ENCODE measurements around the gene IGBP1.
A peak's percentile ranks its signal among the peaks of the same experiment; 100 is the strongest.
"Not testable (repeated sequence)": the region's sequence is repeated elsewhere in the genome, so short reads cannot be mapped to it uniquely, and the experiment has no call there.

IGBP1 gene

DNA sequence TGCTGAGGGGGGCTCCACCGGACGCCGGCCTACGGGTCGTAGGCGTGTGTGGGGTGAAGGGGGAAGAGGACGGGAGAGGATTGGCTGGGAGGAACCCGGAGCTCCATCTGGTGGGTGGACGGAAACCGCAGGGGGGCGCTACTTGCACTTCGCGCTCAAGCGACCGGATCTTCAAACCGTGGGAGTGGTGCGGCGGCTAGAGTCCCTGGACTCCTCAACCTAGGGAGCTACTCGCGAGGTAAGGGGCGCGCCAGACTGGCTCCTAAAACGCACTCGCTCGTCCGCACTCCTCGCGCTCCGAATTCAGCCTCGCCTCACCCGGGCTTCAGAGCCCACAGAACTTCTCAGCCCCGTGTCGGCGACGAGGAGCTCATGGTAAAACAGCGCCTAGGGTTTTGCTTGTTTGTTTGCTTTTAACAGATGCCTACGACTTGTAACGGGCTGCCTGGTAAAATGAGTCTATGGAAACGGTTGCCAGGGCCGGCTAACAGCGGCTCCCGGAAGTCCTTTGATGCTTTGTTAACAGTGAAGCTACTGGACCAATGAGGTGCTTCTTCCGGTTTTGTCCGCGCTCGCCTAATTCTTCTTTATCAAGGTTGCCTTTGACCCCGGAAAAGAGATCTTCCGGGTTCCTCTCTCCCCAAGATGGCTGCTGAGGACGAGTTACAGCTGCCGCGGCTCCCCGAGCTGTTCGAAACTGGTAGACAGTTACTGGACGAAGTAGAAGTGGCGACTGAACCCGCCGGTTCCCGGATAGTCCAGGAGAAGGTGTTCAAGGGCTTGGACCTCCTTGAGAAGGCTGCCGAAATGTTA is at the start of gene IGBP1:
TSS of gene IGBP1 (plus strand) at position 145 of the 813 bp plus-strand sequence. CDS start at position 646, 501 bp downstream.
- peak; percentile 78 for DNase-seq

GRCh38 chrX:70084592-70085240 is 48.5 kb upstream of the IGBP1 start:
- no peak for DNase-seq

GRCh38 chrX:70087857-70088630 is 45.2 kb upstream of the IGBP1 start:
- no peak for DNase-seq

DNA sequence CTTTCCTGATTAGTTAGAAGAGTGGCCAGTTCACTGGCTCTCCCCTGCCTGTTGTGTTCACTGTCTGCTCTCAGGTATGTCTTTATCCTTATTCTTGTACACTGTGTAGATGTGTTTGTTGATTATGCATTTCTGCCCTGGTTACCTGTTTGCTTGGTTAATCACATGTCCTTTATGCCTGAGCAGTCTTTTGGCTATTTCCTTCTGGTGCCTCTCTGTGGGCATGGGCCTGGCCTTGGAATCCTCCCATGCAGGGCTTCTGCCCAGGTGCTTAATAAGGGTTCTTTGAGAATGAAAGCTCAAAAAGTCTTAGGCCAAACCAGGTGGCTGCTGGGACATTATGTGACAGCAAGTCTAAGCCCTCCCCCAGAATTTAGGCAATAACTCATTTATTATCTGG is 44.5 kb upstream of the IGBP1 start:
- no peak for DNase-seq

DNA sequence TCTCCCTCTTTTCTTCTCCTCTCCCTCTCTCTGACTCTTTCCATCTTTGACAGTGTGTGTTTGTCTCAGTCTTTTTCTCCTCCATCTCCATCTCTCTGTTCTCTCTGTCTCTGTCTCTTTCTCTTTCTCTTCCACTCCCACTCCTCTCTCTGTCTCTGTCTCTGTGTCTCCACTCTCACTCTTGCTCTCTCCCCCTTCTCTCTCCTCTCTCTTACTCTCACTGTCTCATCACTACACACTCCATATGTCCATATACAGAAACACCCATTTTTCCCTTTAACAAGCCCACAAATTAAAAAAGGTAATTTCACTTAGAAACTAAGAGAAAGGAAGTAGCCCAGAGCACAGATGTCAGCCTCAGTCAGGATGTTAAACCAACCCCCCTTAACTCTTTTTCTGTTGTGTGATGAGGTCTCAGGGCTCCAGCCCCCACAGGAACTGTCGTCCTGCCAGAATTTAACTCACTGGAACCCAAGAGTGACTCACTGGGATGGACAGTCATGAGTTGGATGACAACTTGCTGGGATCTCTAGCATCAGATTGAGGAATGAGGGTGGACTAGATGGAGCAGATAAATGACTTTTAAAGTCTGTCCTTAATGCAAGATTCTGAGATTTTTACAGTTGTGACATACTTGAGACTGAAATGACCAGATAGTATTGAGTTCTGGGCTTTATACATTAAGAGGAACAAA is 43.5 kb upstream of the IGBP1 start:
- DNase-seq: no peak

DNA sequence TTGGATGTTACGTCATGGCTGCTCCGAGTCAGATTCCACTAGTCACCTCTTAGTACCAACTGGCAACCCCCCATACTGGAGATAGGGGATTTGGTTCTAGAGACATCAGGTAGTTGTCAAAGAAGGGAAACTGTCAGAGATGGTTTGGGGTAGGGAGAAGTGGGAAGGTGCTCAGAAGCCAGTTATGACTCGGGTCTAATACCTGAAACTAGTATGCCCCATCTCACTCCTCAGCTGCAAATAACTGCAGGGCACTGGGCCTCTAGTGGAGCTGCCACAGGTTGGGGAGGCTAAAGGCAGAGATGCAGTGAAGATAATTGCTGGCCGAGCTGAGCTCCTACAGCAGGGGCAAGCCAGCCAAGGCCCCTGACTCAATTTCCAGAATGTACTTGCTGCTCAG is 41.0 kb upstream of the IGBP1 start:
- no peak for DNase-seq

DNA sequence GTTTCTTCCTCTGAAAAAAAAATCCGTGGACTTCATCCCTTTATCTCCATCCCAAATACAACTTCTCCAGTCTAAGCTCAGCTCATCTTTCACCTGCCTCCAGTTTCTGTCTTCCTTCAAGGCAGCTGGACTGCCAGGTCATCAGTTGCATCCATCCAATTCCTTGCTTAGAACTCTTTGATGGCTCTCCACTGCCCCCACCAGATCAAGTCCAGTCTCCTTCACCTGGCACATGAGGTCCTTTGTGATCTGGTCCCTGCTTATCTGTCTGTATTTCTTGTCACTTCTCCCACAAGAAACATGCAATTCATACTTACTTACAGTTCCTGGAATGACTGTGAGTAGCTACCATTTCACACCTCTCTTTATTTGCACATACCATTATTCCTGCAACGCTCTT is 37.2 kb upstream of the IGBP1 start:
- DNase-seq: no peak

DNA sequence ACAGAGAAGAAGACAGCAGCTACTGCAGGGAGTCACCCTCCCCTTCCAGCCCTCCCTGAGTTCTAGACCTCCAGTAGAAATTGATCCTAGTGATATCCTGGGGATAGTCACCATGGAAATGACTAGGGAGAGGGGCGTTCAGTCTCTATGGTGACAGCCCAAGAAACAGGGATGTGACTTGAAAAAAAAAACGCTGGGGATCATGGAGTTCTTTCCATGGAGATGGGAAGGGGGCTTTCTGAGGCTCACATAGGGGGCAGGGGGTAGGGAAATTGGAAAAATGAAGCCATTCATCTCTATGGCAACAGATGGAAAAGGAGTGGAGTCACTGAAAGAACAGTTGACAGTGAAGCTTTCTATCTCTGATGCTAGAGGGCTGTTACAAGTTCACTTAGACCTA is 28.0 kb upstream of the IGBP1 start:
- no peak for DNase-seq

DNA sequence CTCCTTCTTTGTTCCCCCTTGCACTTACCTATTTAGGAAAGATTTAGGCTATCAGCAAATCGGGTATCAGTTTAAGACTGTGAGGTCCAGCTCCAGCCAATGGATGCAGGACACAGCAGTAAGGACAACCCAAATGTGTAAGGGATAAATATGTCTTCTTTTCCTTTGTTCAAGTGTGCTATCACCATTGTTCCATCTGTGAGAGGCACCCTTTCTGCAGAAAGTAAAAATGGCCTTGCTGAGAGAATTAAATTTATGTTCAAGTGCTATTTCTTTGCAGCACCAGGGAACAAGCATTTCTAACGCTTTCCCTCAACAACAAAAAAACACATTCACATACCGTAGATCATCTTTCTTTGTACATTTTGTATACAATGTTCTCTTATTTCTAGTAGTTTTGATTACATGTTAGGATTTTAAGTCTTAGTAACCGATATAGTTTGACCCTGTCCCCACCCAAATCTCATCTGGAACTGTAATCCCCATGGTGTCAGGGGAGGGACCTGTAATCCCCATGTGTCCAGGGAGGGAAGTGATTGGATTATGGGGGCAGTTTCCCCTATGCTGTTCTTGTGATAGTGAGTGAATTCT is 21.7 kb upstream of the IGBP1 start:
- DNase-seq: not testable (repeated sequence)

- no peak for DNase-seq
Observed at GRCh38 chrX:70117738-70118137, 15.5 kb upstream of the IGBP1 start.

GRCh38 chrX:70123014-70123413 is 10.2 kb upstream of the IGBP1 start:
- not testable (repeated sequence) for DNase-seq

DNA sequence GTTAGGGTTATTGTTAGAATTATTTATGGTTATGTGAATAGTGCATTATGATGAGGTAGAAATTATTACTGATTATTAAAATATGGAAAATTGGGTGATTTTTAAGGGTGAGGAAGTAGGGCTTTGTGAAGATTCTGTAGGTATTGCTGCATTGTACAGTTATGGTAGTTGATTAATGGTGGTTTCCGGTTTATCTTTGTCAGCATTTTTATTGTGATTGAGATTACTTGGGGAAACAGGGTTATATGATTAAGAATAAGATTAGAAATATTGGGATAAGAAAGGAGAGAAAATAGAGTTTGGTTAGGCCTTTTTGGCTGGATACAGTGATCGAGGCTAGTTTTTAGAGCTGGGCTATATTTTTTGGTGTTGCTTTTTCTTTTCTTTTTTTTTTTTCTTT is 8.6 kb upstream of the IGBP1 start:
- DNase-seq: no peak

GRCh38 chrX:70128071-70128470 is 5.2 kb upstream of the IGBP1 start:
- no peak for DNase-seq

GRCh38 chrX:70129816-70130215 is 3.4 kb upstream of the IGBP1 start:
- no peak for DNase-seq

- DNase-seq: no peak
Observed at GRCh38 chrX:70132224-70132623, 1.0 kb upstream of the IGBP1 start.

- no peak for DNase-seq
Observed at GRCh38 chrX:70132877-70133302, 357 bp upstream of the IGBP1 start.

GRCh38 chrX:70134116-70134477 is 850 bp downstream of the IGBP1 start:
- peak; percentile 20 for DNase-seq

DNA sequence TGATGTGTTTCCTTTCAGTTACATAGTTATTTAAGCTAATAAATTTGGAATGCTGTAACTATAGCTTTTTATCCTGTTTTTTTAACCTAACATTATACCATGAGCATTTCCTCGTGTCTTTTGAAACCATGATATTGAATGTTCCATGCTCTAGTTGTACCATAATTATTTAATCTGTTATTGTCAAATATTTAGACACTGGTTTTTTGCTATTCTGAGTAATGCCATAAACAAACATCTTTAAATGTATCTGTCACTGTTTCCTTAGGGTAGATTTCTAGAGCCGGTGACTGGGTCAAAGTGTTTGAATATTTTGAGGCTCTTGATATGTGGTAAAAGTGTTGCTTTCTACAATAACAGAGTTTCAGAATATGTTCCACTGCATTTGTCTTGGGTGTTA is 5.4 kb downstream of the IGBP1 start:
- no peak for DNase-seq

GRCh38 chrX:70139736-70140135 is 6.5 kb downstream of the IGBP1 start:
- DNase-seq: no peak

GRCh38 chrX:70141373-70141772 is 8.1 kb downstream of the IGBP1 start:
- DNase-seq: no peak

DNA sequence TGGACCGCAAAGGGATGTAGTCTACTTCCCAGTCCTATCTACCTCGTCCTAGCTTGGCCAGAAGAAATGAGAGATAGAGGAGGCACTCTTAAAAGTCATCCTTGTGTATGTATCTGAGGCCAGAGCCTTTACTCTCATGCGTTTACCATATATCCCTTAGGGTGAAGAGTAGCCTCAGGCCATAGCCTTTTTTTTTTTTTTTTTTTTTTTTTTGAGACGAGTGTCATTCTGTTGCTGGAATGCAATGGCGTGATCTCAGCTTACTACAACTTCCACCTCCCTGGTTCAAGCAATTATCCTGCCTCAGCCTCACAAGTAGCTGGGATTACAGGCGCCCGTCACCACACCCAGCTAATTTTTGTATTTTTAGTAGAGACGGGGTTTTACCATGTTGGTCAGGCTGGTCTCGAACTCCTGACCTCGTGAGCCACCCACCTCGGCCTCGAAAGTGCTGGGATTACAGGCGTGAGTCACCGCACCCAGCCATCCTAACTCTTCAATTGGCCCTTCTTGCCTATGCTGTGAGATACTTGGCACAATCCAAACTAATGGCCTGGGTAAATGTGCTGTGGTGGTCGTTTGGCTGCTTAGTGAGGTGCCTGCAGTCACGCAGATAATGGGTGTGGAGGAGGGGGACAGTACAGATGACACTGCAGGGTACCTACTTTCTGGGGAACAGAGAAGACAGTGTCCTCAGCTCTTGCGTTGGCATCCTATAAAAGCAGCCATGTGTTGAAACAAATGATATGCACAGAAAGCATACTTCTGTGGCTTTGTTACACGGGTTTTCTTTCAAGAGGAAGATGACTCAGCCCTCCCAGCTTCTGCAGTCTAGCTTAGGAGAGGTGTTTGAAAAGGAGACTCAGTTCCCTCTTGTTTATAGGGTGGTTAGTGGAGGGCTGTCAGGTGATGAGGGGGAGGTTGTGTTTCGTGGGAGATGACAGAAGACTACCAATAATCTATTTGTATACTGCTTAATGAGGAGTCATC is 33.6 kb downstream of the IGBP1 start:
- DNase-seq: no peak
